Bronchial epithelial cell (primary cell): ENCODE results near the gene CYP19A1. TPM values are rescaled to one million over a fixed set of nuclear protein-coding genes. Genes with fewer than 3 reads are reported as not detected.

Source experiments
- DNase-seq: peaks from one replicate; pipeline ENCODE4 v3.0.0-alpha.2; 2010; ENCODE audit warnings: low read depth
- FAIRE-seq: peaks from 2 replicates; lab custom pipeline; 2011; peaks lifted over from hg19 to GRCh38; lab: Jason Lieb, UNC
- H3K27me3 ChIP-seq: 2 replicates; pipeline ENCODE4 v1.5.1; 2011; ENCODE audit warnings: low read length; ENCODE audit not compliant: control insufficient read depth, insufficient read depth
- H3K36me3 ChIP-seq: 2 replicates; pipeline ENCODE4 v1.5.1; 2011; ENCODE audit warnings: low read length; ENCODE audit not compliant: control insufficient read depth, insufficient read depth
- H3K4me3 ChIP-seq: 2 replicates; pipeline ENCODE4 v1.5.1; 2011; ENCODE audit warnings: mild to moderate bottlenecking, low read depth, low read length, control low read depth
- total RNA-seq: library from RNA; depleted of rRNA; stranded (reverse); fragments of >200 nt; gene quantifications from 2 replicates; pipeline ENCODE4 v1.2.1, GENCODE V29; 2014
- TF ChIP-seq, protein P1 (sequence below): IDR thresholded peaks from 2 replicates; pipeline ENCODE4 v1.5.1; 2011; ENCODE audit warnings: mild to moderate bottlenecking, moderate library complexity, low read length, control low read depth, inconsistent platforms; ENCODE audit not compliant: insufficient read depth, severe bottlenecking

CYP19A1 gene
- total RNA-seq, 1 donor from 2014 or later = not detected

DNA sequence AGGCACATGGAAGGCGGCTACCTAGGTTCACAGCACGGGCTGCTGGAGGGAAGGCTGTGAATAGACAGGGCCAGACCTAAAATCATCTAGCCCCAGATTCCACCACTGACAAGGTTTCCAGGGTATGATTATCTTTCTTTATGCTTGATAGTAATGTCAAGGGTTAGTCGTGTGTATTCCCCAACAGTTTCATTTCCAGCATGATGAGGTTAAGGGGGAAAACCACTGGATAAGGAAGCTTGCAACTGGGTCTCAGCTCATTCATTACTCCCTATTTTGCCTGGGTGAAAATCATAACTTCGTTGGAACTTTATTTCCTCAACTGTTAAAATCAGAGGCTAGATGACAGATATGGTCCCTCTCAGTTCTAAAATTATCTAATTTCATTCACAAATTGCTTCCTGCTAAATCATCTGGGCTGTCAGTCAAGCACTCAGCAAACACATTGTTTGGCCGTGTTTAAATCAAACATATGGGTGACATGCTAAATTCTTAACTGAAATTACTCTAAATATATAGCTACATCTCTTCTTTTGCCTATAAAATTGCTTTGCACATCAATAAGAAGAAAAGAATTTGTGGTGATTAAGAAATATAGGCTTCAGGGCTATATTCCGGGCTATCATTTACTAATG is 111.7 kb downstream of the CYP19A1 start:
- TF ChIP-seq, protein P1, sequence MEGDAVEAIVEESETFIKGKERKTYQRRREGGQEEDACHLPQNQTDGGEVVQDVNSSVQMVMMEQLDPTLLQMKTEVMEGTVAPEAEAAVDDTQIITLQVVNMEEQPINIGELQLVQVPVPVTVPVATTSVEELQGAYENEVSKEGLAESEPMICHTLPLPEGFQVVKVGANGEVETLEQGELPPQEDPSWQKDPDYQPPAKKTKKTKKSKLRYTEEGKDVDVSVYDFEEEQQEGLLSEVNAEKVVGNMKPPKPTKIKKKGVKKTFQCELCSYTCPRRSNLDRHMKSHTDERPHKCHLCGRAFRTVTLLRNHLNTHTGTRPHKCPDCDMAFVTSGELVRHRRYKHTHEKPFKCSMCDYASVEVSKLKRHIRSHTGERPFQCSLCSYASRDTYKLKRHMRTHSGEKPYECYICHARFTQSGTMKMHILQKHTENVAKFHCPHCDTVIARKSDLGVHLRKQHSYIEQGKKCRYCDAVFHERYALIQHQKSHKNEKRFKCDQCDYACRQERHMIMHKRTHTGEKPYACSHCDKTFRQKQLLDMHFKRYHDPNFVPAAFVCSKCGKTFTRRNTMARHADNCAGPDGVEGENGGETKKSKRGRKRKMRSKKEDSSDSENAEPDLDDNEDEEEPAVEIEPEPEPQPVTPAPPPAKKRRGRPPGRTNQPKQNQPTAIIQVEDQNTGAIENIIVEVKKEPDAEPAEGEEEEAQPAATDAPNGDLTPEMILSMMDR = no peak
- DNase-seq = no peak
- no peak for FAIRE-seq
- Histone ChIP-seq H3K36me3 (no peaks in the 10 kb centered on the region), H3K27me3 (no peaks in the 10 kb centered on the region), H3K4me3 (no peak overlapping the region)

- DNase-seq (no peak), FAIRE-seq (no peak)
- TF ChIP-seq, protein P1 = no peak
- Histone ChIP-seq H3K36me3 (no peaks in the 10 kb centered on the region), H3K27me3 (no peaks in the 10 kb centered on the region), H3K4me3 (no peak overlapping the region)
Measured at GRCh38 chr15:51224428-51224827, 114.0 kb downstream of the CYP19A1 start.

GRCh38 chr15:51223771-51224229 is 114.6 kb downstream of the CYP19A1 start:
- TF ChIP-seq, protein P1 = no peak
- no peaks in the 10 kb centered on the region for H3K27me3 ChIP-seq
- FAIRE-seq = no peak
- no peaks in the 10 kb centered on the region for H3K36me3 ChIP-seq
- no peak overlapping the region for H3K4me3 ChIP-seq
- peak; percentile 30 for DNase-seq

DNA sequence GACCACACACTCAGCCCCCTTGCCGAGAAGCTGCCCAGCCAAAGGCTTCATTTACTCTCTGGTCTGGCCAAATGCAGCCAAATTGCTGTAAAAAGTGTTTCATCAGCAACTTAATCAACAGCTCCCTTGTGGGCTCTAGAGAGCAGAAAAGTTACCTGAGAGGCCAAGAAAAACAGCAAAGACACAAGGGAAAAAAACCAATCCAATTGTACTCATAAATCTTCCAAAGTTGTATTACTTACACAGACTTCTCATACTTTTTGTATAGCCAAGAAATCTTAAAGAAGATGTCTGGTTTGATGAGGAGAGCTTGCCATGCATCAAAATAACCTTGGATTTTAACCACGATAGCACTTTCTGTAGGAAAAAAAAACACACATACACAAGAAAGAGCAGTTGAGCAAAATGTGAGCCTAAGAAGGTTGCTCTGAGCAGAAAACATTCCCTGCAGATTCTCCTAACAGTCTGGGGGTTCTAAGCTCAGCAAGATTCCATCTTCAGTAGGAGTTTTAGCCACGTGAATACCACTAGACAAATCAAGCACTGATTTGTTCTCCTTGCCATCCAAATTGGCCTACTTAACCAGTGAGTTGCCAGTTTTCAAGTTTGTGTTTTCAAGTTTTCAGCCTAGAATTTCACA is 120.0 kb downstream of the CYP19A1 start:
- DNase-seq = no peak
- H3K4me3 ChIP-seq = no peak overlapping the region
- no peaks in the 10 kb centered on the region for H3K36me3 ChIP-seq
- H3K27me3 ChIP-seq = peaks cover under 1% of the 10 kb centered on the region
- TF ChIP-seq, protein P1 = no peak
- FAIRE-seq = no peak

DNA sequence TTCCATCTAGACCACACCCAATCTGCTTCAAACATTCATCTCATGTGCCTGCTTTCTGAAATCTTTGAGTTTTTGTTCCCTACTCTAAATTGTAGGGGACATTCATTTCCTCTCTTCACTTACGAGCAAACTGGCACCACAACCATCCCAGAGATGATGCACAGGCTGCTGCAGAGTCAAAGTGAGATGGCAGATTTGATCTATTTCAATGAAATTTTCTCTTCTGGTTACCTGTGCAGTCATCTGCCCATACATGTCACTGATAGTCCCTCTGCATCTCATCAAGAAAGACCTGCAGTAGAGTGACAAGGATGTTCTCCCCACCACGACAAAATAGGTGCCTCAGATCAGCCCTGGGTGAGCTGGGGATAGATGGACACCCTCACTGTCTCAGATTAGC is 125.5 kb downstream of the CYP19A1 start:
- H3K27me3 ChIP-seq = peaks cover 2% of the 10 kb centered on the region
- DNase-seq = no peak

More for the DNA sequence above, 125.5 kb downstream of the CYP19A1 start:
- TF ChIP-seq, protein P1 = no peak
- FAIRE-seq = no peak
- Histone ChIP-seq H3K36me3 (no peaks in the 10 kb centered on the region), H3K4me3 (no peak overlapping the region)
